HG03175 (cell line): ENCODE data around the gene SP7.
"Not testable (repeated sequence)": the region's sequence is repeated elsewhere in the genome, so short reads cannot be mapped to it uniquely, and the experiment has no call there.

Experiments used
- ATAC-seq: cut with Tn5 transposase; IDR thresholded peaks from one replicate; pipeline ENCODE4 v1.9.1; 2021; ENCODE audit warnings: mild to moderate bottlenecking, moderate library complexity; ENCODE audit not compliant: unreplicated experiment

The SP7 gene

GRCh38 chr12:53347905-53348304, 11.8 kb upstream of the SP7 start:
- no peak for ATAC-seq

- ATAC-seq = no peak
Observed at GRCh38 chr12:53346491-53346890, 10.3 kb upstream of the SP7 start.

GRCh38 chr12:53345486-53346188, 9.5 kb upstream of the SP7 start:
- ATAC-seq = peak; percentile 16

GRCh38 chr12:53344824-53345485, 8.8 kb upstream of the SP7 start:
- peak; percentile 69 for ATAC-seq

GRCh38 chr12:53344487-53344823, 8.3 kb upstream of the SP7 start:
- no peak for ATAC-seq

- ATAC-seq = no peak
Observed at GRCh38 chr12:53343969-53344368, 7.8 kb upstream of the SP7 start.

GRCh38 chr12:53343449-53343848, 7.3 kb upstream of the SP7 start:
- ATAC-seq = no peak

GRCh38 chr12:53340398-53340797, 4.2 kb upstream of the SP7 start:
- no peak for ATAC-seq

GRCh38 chr12:53338916-53339315, 2.8 kb upstream of the SP7 start:
- ATAC-seq = no peak

GRCh38 chr12:53338017-53338416, 1.9 kb upstream of the SP7 start:
- ATAC-seq = no peak

- no peak for ATAC-seq
Observed at GRCh38 chr12:53334822-53335221, 1.3 kb downstream of the SP7 start.

GRCh38 chr12:53333845-53334244, 2.3 kb downstream of the SP7 start:
- ATAC-seq = no peak

GRCh38 chr12:53333289-53333688, 2.9 kb downstream of the SP7 start:
- ATAC-seq = no peak

- no peak for ATAC-seq
Observed at GRCh38 chr12:53332744-53333143, 3.4 kb downstream of the SP7 start.

- ATAC-seq = not testable (repeated sequence)
Observed at GRCh38 chr12:53332339-53332738, 3.8 kb downstream of the SP7 start.

- ATAC-seq = no peak
Observed at GRCh38 chr12:53330671-53331070, 5.5 kb downstream of the SP7 start.

- ATAC-seq = no peak
Observed at GRCh38 chr12:53328043-53328435, 8.1 kb downstream of the SP7 start.

- no peak for ATAC-seq
Observed at GRCh38 chr12:53327435-53328042, 8.6 kb downstream of the SP7 start.

GRCh38 chr12:53326460-53327185, 9.5 kb downstream of the SP7 start:
- no peak for ATAC-seq

GRCh38 chr12:53325511-53326061, 10.6 kb downstream of the SP7 start:
- no peak for ATAC-seq

- ATAC-seq = peak; percentile 51
Observed at GRCh38 chr12:53324779-53325510, 11.2 kb downstream of the SP7 start.
